Kidney glomerular epithelial cell (primary cell): ENCODE results near the gene UBE2D3.

Source experiments
- DNase-seq: peaks from one replicate; lab custom pipeline; 2025; lab: John Stamatoyannopoulos, UW

The UBE2D3 gene

GRCh38 chr4:102754044-102754443, 73.3 kb downstream of the UBE2D3 start:
- DNase-seq, result no peak

- no peak for DNase-seq
Observed at GRCh38 chr4:102751941-102752340, 75.4 kb downstream of the UBE2D3 start.
